ENCODE data around the gene VTI1A. TPM values are rescaled to one million over a fixed set of nuclear protein-coding genes. Genes with fewer than 3 reads are reported as not detected.
A peak's percentile ranks its signal among the peaks of the same experiment; 100 is the strongest.

Gene VTI1A
- total RNA-seq, 4 donors from 2014 or later = 49.3 to 84.5 (median 61.2) TPM

GRCh38 chr10:112471878-112472487, 25.0 kb downstream of the VTI1A start:
- Histone ChIP-seq H3K9me3 (no peaks in the 10 kb centered on the region), H3K4me3 (replicated peaks in 1 of 3) (no peak overlapping the region), H3K4me1 (no peaks in the 10 kb centered on the region), H3K36me3 (no peaks in the 10 kb centered on the region), H3K27me3 (no peaks in the 10 kb centered on the region), H3K27ac (no peak overlapping the region)
- WGBS, 2 donors = 11 to 15% methylated on average over 4 of the region's 4 CpGs
- intact Hi-C loops (cut with DNase I) = no loop called here
- DNase-seq = no peak
- TF ChIP-seq CTCF (IDR thresholded peaks at IDR 0.05) = peak in 5 of 6 experiments; percentile 17 to 75 (median 59)
- no peak for TF ChIP-seq POLR2A (IDR thresholded peaks at IDR 0.05)

GRCh38 chr10:112475575-112476218, 28.7 kb downstream of the VTI1A start:
- H3K4me3 ChIP-seq (replicated peaks in 1 of 3) = no peak overlapping the region
- no peaks in the 10 kb centered on the region for H3K36me3 ChIP-seq
- no peaks in the 10 kb centered on the region for H3K27me3 ChIP-seq
- intact Hi-C loops (cut with DNase I) = no loop called here
- H3K9me3 ChIP-seq = no peaks in the 10 kb centered on the region
- WGBS, 2 donors = 81% methylated on average over 3 of the region's 3 CpGs
- H3K27ac ChIP-seq = no peak overlapping the region
- TF ChIP-seq POLR2A (IDR thresholded peaks at IDR 0.05) = no peak
- peak in 3 of 6 experiments; percentile 14 to 41 (median 22) for TF ChIP-seq CTCF (IDR thresholded peaks at IDR 0.05)
- no peak for DNase-seq
- H3K4me1 ChIP-seq = no peaks in the 10 kb centered on the region

GRCh38 chr10:112481602-112482001, 34.6 kb downstream of the VTI1A start:
- Histone ChIP-seq H3K27me3 (no peaks in the 10 kb centered on the region), H3K27ac (no peak overlapping the region), H3K36me3 (no peaks in the 10 kb centered on the region), H3K9me3 (no peaks in the 10 kb centered on the region), H3K4me3 (replicated peaks in 1 of 3) (no peak overlapping the region), H3K4me1 (no peaks in the 10 kb centered on the region)
- TF ChIP-seq CTCF (IDR thresholded peaks at IDR 0.05) = no peak
- no peak for TF ChIP-seq POLR2A (IDR thresholded peaks at IDR 0.05)
- no peak for DNase-seq
- intact Hi-C loops (cut with DNase I) = no loop called here
- WGBS, 2 donors = 87 to 88% methylated on average over 3 of the region's 3 CpGs

GRCh38 chr10:112484399-112484798, 37.4 kb downstream of the VTI1A start:
- intact Hi-C loops (cut with DNase I) = no loop called here
- no peak overlapping the region for H3K27ac ChIP-seq
- TF ChIP-seq POLR2A (IDR thresholded peaks at IDR 0.05) = no peak
- no peak for TF ChIP-seq CTCF (IDR thresholded peaks at IDR 0.05)
- no peaks in the 10 kb centered on the region for H3K27me3 ChIP-seq
- WGBS, 2 donors = 96% methylated on average over 2 of the region's 2 CpGs
- no peaks in the 10 kb centered on the region for H3K9me3 ChIP-seq
- H3K4me3 ChIP-seq (replicated peaks in 1 of 3) = no peak overlapping the region
- no peaks in the 10 kb centered on the region for H3K36me3 ChIP-seq
- DNase-seq = no peak
- no peaks in the 10 kb centered on the region for H3K4me1 ChIP-seq

- DNase-seq = no peak
- Histone ChIP-seq H3K27ac (no peak overlapping the region), H3K4me3 (replicated peaks in 1 of 3) (no peak overlapping the region), H3K36me3 (no peaks in the 10 kb centered on the region), H3K4me1 (peaks cover 4 to 10% of the 10 kb centered on the region in 2 donors), H3K27me3 (no peaks in the 10 kb centered on the region), H3K9me3 (no peaks in the 10 kb centered on the region)
- intact Hi-C loops (cut with DNase I) = no loop called here
- TF ChIP-seq POLR2A (IDR thresholded peaks at IDR 0.05) (no peak), CTCF (IDR thresholded peaks at IDR 0.05) (no peak)
Observed at GRCh38 chr10:112487964-112488363, 40.9 kb downstream of the VTI1A start.

Data from thyroid gland (tissue), 4 donors.